ENCODE data around the gene MELTF. TPM values are rescaled to one million over a fixed set of nuclear protein-coding genes. Genes with fewer than 3 reads are reported as not detected.
A peak's percentile ranks its signal among the peaks of the same experiment; 100 is the strongest.

MELTF gene
- total and polyA plus RNA-seq, 2 experiments from 2014 or later: 74.0 to 121 TPM

DNA sequence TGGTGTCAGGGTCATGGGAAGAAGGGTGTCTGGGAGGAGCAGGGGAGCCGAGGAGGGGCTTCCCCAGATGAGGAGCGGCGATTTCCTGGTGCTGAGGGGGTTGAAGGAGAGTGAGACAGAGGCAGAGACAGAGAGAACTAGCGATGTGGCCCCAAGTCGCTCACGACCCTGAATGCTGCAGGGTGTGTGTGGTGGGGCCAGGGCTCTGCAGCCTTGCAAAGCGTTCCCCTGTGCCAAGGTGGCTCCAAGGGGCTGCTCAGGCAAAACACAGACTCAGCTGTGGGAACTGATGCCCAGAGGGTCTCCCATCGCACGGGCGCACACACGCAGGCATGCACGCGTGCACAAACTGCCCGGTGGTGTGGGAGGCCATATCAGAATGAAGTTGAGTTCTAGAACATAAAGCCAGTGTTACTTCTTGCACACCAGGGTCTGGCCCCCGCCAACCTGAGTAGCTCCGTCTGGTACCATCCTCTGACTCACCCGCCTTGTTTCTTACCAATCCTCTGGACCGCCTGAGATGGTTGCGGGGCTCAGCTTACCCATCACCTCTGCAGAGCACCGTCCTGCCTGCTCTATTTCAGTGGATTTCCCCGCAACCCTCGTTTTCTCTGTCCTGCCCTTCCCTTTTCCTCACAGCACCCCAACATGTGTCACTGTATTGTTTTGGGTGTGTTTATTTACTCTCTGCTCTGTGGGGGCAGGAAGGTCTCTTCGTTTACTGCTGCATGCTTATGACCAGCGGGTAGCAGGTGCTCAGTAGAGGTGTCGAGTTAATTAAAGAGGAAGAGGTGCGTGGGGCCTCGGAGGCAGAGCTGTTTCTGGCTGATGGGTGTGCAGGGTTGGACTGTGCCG, 4.5 kb downstream of the MELTF start:
- Histone ChIP-seq H3K9me3 (ENCODE audit: low read depth) (no peaks in the 10 kb centered on the region), H3K79me2 (peaks cover 5% of the 10 kb centered on the region), H2AFZ (no peak overlapping the region), H3K9me2 (replicated peaks; ENCODE audit: insufficient read depth) (no peaks in the 10 kb centered on the region), H4K20me1 (ENCODE audit: insufficient read depth, poor library complexity, severe bottlenecking) (no peaks in the 10 kb centered on the region), H3K36me3 (replicated peaks; ENCODE audit: insufficient read depth, low read depth) (no peaks in the 10 kb centered on the region), H3K4me1 (ENCODE audit: insufficient read depth) (peaks cover 15% of the 10 kb centered on the region), H3K4me2 (no peak overlapping the region), H3K27ac (no peak overlapping the region), H3K27me3 (no peaks in the 10 kb centered on the region), H3K4me3 (no peak overlapping the region)
- 91% methylated on average over 28 of the region's 28 CpGs for WGBS (ENCODE audit: low lambda C conversion rate, missing lambda C conversion rate)
- TF ChIP-seq CTCF (IDR thresholded peaks at IDR 0.05; ENCODE audit: poor library complexity) (no peak), EZH2phosphoT487 (IDR thresholded peaks at IDR 0.05; ENCODE audit: low read depth, severe bottlenecking, unreplicated experiment) (no peak), EZH2 (IDR thresholded peaks at IDR 0.05; ENCODE audit: borderline replicate concordance) (no peak)
- peak; percentile 3 for DNase-seq (ENCODE audit: low spot score)

- no peaks in the 10 kb centered on the region for H3K36me3 ChIP-seq (replicated peaks; ENCODE audit: insufficient read depth, low read depth)
- peaks cover 10% of the 10 kb centered on the region for H3K4me1 ChIP-seq (ENCODE audit: insufficient read depth)
- H3K79me2 ChIP-seq: peaks cover 2% of the 10 kb centered on the region
- no peaks in the 10 kb centered on the region for H3K9me3 ChIP-seq (ENCODE audit: low read depth)
- no peaks in the 10 kb centered on the region for H4K20me1 ChIP-seq (ENCODE audit: insufficient read depth, poor library complexity, severe bottlenecking)
- peak; percentile 7 for DNase-seq (ENCODE audit: low spot score)
- no peak overlapping the region for H2AFZ ChIP-seq
- H3K9me2 ChIP-seq (replicated peaks; ENCODE audit: insufficient read depth): no peaks in the 10 kb centered on the region
- H3K4me3 ChIP-seq: no peak overlapping the region
- H3K27me3 ChIP-seq: no peaks in the 10 kb centered on the region
- TF ChIP-seq EZH2 (IDR thresholded peaks at IDR 0.05; ENCODE audit: borderline replicate concordance): no peak
- H3K4me2 ChIP-seq: no peak overlapping the region
- 94% methylated on average over 31 of the region's 36 CpGs for WGBS (ENCODE audit: low lambda C conversion rate, missing lambda C conversion rate)
- no peak overlapping the region for H3K27ac ChIP-seq
Measured at GRCh38 chr3:197023998-197024651, 5.5 kb downstream of the MELTF start.

GRCh38 chr3:197023241-197023997, 6.2 kb downstream of the MELTF start:
- no peaks in the 10 kb centered on the region for H3K9me3 ChIP-seq (ENCODE audit: low read depth)
- H4K20me1 ChIP-seq (ENCODE audit: insufficient read depth, poor library complexity, severe bottlenecking): no peaks in the 10 kb centered on the region
- peaks cover 3% of the 10 kb centered on the region for H3K4me1 ChIP-seq (ENCODE audit: insufficient read depth)
- no peaks in the 10 kb centered on the region for H3K79me2 ChIP-seq
- H3K27ac ChIP-seq: no peak overlapping the region
- WGBS (ENCODE audit: low lambda C conversion rate, missing lambda C conversion rate): 85% methylated on average over 27 of the region's 27 CpGs
- no peak overlapping the region for H3K4me3 ChIP-seq
- no peaks in the 10 kb centered on the region for H3K9me2 ChIP-seq (replicated peaks; ENCODE audit: insufficient read depth)
- no peak overlapping the region for H3K4me2 ChIP-seq
- DNase-seq (ENCODE audit: low spot score): no peak
- no peak for TF ChIP-seq CTCF (IDR thresholded peaks at IDR 0.05; ENCODE audit: poor library complexity)
- no peak for TF ChIP-seq EZH2 (IDR thresholded peaks at IDR 0.05; ENCODE audit: borderline replicate concordance)
- TF ChIP-seq EZH2phosphoT487 (IDR thresholded peaks at IDR 0.05; ENCODE audit: low read depth, severe bottlenecking, unreplicated experiment): no peak
- no peaks in the 10 kb centered on the region for H3K27me3 ChIP-seq
- no peak overlapping the region for H2AFZ ChIP-seq
- H3K36me3 ChIP-seq (replicated peaks; ENCODE audit: insufficient read depth, low read depth): no peaks in the 10 kb centered on the region

Measured in hepatocyte (in vitro differentiated cells).